ENCODE measurements around the gene LIMS2.

- TF ChIP-seq TSHZ2 (CRISPR knock-in tag; IDR thresholded peaks at IDR 0.05), result no peak
- TF ChIP-seq ZNF8 (CRISPR knock-in tag; IDR thresholded peaks at IDR 0.05), result no peak
- TF ChIP-seq CSRNP3 (CRISPR knock-in tag; IDR thresholded peaks at IDR 0.05), result no peak
- TF ChIP-seq OSR1 (CRISPR knock-in tag; IDR thresholded peaks at IDR 0.05), result no peak
- no peak for TF ChIP-seq PATZ1 (CRISPR knock-in tag; IDR thresholded peaks at IDR 0.05; ENCODE audit: borderline replicate concordance)
- no peak for TF ChIP-seq TCF4 (CRISPR knock-in tag; IDR thresholded peaks at IDR 0.05; ENCODE audit: borderline replicate concordance)
- no peak for TF ChIP-seq ARNTL (CRISPR knock-in tag; IDR thresholded peaks at IDR 0.05; ENCODE audit: borderline replicate concordance, low read depth)
- TF ChIP-seq POU6F1 (CRISPR knock-in tag; IDR thresholded peaks at IDR 0.05; ENCODE audit: borderline replicate concordance, low read depth), result no peak
- no peak for TF ChIP-seq ZFP30 (CRISPR knock-in tag; IDR thresholded peaks at IDR 0.05)
- no peak for TF ChIP-seq TOX (CRISPR knock-in tag; IDR thresholded peaks at IDR 0.05; ENCODE audit: borderline replicate concordance)
- no peak for TF ChIP-seq ISL1 (CRISPR knock-in tag; IDR thresholded peaks at IDR 0.05)
- no peak for TF ChIP-seq RARB (CRISPR knock-in tag; IDR thresholded peaks at IDR 0.05)
- TF ChIP-seq CREB5 (CRISPR knock-in tag; IDR thresholded peaks at IDR 0.05; ENCODE audit: low read depth), result no peak
These were observed 26.2 kb downstream of the LIMS2 start for GRCh38 chr2:127649100-127649611.
